Colonic mucosa (tissue), 4 donors: ENCODE data around the gene ATXN2. TPM values are rescaled to one million over a fixed set of nuclear protein-coding genes. Genes with fewer than 3 reads are reported as not detected.

Experiments used
- DNase-seq: peaks from one replicate; pipeline ENCODE4 v3.0.0-alpha.2; 2020
- H3K27ac ChIP-seq: fragments of 200-600 bp; one replicate; pipeline ENCODE4 v1.8.0; 2021
- H3K27me3 ChIP-seq: fragments of 200-600 bp; one replicate; pipeline ENCODE4 v1.8.0; 2021
- H3K36me3 ChIP-seq: fragments of 200-600 bp; one replicate; pipeline ENCODE4 v1.8.0; 2021
- H3K4me1 ChIP-seq: fragments of 200-600 bp; one replicate; pipeline ENCODE4 v1.8.0; 2021; ENCODE audit warnings: mild to moderate bottlenecking
- H3K4me3 ChIP-seq: fragments of 200-600 bp; one replicate; pipeline ENCODE4 v1.8.0; 2021
- H3K9ac ChIP-seq, 2 donors: one replicate each; pipeline ENCODE4 v1.7.0; 2013; ENCODE audit warnings: control low read depth in 2 of 2, low read depth in 2 of 2, low read length in 2 of 2
- H3K9me3 ChIP-seq: fragments of 200-600 bp; one replicate; pipeline ENCODE4 v1.8.0; 2021
- CTCF ChIP-seq: fragments of 200-600 bp; IDR thresholded peaks from one replicate; pipeline ENCODE4 v1.8.0; 2022; ENCODE audit warnings: antibody characterized with exemption, mild to moderate bottlenecking
- intact Hi-C: fragments of 100-400 bp; cut with DNase I; formaldehyde crosslinking; loops from one replicate; pipeline ENCODE4 v1.14.1; 2022
- total RNA-seq, 2 donors: library from RNA; stranded (reverse); fragmentation: NEBNext Ultra II Directional in 1 of 2; extraction: Animal tissue kit (Norgen Biotek cat#: 25700) in 1 of 2; gene quantifications; one replicate each; pipeline ENCODE4 v1.2.1, GENCODE V29; 2021
- donor health status: healthy.
- donor health status: DM: no; HTN: no; CAD: no.
- donor health status: DM: no; HTN: no; CAD: no.

ATXN2 gene
- total RNA-seq, 2 donors from 2014 or later = 48.7 to 55.1 TPM

DNA sequence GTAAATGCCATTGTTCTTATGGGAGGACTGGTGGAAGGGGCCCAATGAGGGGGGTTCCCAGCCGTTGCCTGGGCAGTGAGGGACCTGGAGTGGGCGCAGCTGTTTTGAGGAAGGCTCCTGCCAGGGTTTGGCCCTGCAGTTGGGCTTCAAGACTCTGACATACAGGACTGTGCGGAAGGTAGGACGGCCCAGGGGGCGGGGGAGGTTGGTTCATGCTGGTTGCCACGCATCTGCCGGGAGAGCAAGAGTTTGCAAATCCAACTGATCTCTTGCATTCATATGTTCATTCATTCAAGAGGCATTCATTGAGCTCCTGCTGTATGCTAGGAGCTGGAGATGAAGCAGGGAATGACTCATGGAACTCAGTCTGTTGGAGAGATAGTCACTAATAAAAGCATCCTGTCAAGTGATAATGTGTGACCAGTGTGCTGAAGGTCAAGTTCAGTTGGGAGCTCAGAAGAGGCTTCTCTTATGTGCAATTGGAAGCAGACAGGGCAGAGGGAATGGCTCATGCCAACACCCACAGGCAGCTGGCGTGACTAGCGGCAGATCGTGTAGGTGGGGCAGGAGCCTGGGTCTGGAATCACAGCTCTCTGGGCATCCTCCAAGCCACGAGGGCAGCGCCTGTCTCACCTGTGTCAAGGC lies 185.6 kb downstream of the ATXN2 start:
- Histone ChIP-seq H3K4me3 (no peak overlapping the region), H3K27ac (no peak overlapping the region), H3K4me1 (peaks cover 19% of the 10 kb centered on the region), H3K9ac (no peak overlapping the region), H3K27me3 (no peaks in the 10 kb centered on the region), H3K36me3 (no peaks in the 10 kb centered on the region), H3K9me3 (no peaks in the 10 kb centered on the region)
- intact Hi-C loops = no loop called here
- TF ChIP-seq CTCF = no peak
- DNase-seq = no peak

DNA sequence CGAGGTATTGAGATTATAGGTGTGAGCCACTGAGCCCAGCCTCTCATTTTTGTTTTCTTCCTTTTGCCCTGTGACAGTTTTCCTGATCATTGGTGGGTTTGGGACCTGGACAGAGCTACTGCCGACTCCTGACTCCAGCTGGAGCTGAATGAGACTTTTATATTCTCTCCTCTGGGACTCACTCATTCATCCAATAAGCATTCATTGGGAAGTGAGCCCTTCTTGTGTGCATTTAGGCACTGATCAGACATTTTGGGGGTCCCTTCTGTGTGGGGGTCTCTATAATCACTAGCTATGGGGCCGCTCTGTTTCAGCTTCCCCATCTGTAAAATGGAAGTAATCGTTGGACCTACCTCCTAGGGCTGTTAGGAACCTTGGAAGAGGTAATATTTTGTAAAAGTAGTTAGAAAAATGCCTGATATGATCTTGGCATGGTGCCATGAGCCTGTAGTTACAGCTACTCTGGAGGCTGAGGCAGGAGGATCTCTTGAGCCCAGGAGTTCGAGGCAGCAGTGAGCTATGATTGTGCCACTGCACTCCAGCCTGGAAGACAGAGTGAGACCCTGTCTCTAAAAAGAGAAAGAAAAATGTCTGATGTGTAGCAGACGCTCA lies 186.2 kb downstream of the ATXN2 start:
- H3K27ac ChIP-seq = peak overlapping the region; percentile 22
- H3K9me3 ChIP-seq = no peaks in the 10 kb centered on the region
- DNase-seq = no peak
- no peaks in the 10 kb centered on the region for H3K27me3 ChIP-seq
- no peak overlapping the region for H3K9ac ChIP-seq
- H3K4me1 ChIP-seq = peaks cover 20% of the 10 kb centered on the region
- intact Hi-C loops = no loop called here
- no peak for TF ChIP-seq CTCF
- H3K36me3 ChIP-seq = no peaks in the 10 kb centered on the region
- H3K4me3 ChIP-seq = no peak overlapping the region

DNA sequence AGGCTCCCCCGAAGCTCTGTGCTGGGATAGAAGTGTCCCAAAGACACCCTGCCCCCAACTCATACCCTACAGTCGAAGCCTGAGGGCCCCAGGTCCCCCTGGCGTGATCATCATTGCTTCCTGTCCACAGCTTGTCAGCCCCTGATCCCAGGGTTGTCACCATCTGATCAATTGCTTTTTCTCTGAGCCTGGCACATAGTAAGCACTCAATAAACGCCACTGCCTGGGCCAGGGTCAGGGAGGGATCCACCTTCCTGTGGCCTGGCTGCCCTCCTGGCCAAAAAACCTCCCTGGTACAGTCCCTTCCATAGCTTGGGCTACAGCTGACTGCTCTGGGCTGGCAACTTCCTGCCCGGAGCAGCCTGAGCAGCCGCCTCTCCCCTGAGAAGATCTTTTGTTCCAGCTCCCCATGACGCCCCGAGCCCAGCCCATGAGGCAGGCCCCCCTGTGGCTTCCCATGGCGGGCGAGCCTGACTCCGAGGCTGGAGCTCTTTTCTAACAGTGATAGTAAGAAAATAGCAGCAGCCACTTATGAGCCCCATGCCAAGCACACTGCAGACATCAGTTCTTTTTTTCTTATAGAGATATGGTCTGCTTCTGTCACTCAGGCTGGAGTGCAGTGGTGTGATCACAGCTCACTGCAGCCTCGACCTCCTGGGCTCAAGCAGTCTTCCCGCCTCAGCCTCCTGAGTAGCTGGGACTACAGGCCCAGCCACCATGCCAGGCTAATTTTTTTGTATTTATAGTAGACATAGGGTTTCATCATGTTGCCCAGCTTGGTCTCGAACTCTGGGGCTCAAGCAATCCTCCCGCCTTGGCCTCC lies 186.9 kb downstream of the ATXN2 start:
- no peak for DNase-seq
- intact Hi-C loops = no loop called here
- Histone ChIP-seq H3K4me1 (peaks cover 24% of the 10 kb centered on the region), H3K27ac (peak overlapping the region; percentile 22), H3K9me3 (no peaks in the 10 kb centered on the region), H3K9ac (no peak overlapping the region), H3K4me3 (no peak overlapping the region), H3K36me3 (no peaks in the 10 kb centered on the region), H3K27me3 (no peaks in the 10 kb centered on the region)
- no peak for TF ChIP-seq CTCF

- TF ChIP-seq CTCF = no peak
- no peak for DNase-seq
- no peaks in the 10 kb centered on the region for H3K9me3 ChIP-seq
- no peaks in the 10 kb centered on the region for H3K27me3 ChIP-seq
- no peak overlapping the region for H3K9ac ChIP-seq
- peak overlapping the region; percentile 22 for H3K27ac ChIP-seq
- H3K4me3 ChIP-seq = no peak overlapping the region
- H3K4me1 ChIP-seq = peaks cover 31% of the 10 kb centered on the region
- intact Hi-C loops = no loop called here
- H3K36me3 ChIP-seq = no peaks in the 10 kb centered on the region
Measured at GRCh38 chr12:111411185-111411764, 187.8 kb downstream of the ATXN2 start.

- no peak for TF ChIP-seq CTCF
- Histone ChIP-seq H3K36me3 (no peaks in the 10 kb centered on the region), H3K9me3 (no peaks in the 10 kb centered on the region), H3K4me1 (peaks cover 31% of the 10 kb centered on the region), H3K27ac (peak overlapping the region; percentile 60), H3K9ac (peak overlapping the region in 1 of 2 donors; percentile 47), H3K4me3 (no peak overlapping the region), H3K27me3 (no peaks in the 10 kb centered on the region)
- no peak for DNase-seq
- intact Hi-C loops = no loop called here
Measured at GRCh38 chr12:111410431-111411184, 188.5 kb downstream of the ATXN2 start.
